Upper lobe of left lung (tissue), 4 donors: ENCODE data around the gene FEZ2.

Source experiments
- POLR2A ChIP-seq, 4 donors: fragments of 450-650 bp; IDR thresholded peaks; one replicate each; pipeline ENCODE4 v1.5.1; 2016 to 2017; ENCODE audit warnings: antibody characterized with exemption in 4 of 4, mild to moderate bottlenecking in 2 of 4
- TF ChIP-seq, protein P1 (sequence below), 6 experiments: fragments of 450-650 bp in 4 of 6; fragments of 200-600 bp in 2 of 6; sonication (generic) in 2 of 6; IDR thresholded peaks; one replicate each; pipeline ENCODE4 v1.5.1; 2016 to 2019; ENCODE audit warnings: antibody characterized with exemption in 6 of 6

DNA sequence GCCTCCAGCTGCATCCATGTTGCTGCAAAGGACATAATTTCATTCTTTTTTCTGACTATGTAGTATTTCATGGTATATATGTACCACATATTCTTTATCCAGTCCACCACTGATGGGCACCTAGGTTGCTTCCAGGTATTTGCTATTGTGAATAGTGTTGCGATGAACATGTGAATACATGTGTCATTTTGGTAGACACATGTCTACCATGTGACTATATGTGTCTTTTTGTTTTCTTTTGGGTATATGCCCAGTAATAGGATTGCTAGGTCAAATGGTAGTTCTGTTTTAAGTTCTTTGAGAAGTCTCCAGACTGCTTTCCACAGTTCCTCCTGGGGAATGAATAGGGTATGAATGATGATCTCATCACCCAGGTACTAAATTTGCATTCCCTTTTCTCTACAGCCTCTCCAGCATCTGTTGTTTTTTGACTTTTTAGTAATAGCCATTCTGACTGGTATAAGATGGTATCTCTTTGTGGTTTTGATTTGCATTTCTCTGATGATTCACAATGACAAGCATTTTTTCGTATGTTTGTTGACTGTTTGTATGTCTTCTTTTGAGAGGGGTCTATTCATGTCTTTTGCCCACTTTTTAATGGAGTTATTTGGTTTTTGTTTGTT is 35.6 kb upstream of the FEZ2 start:
- TF ChIP-seq, protein P1, sequence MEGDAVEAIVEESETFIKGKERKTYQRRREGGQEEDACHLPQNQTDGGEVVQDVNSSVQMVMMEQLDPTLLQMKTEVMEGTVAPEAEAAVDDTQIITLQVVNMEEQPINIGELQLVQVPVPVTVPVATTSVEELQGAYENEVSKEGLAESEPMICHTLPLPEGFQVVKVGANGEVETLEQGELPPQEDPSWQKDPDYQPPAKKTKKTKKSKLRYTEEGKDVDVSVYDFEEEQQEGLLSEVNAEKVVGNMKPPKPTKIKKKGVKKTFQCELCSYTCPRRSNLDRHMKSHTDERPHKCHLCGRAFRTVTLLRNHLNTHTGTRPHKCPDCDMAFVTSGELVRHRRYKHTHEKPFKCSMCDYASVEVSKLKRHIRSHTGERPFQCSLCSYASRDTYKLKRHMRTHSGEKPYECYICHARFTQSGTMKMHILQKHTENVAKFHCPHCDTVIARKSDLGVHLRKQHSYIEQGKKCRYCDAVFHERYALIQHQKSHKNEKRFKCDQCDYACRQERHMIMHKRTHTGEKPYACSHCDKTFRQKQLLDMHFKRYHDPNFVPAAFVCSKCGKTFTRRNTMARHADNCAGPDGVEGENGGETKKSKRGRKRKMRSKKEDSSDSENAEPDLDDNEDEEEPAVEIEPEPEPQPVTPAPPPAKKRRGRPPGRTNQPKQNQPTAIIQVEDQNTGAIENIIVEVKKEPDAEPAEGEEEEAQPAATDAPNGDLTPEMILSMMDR (IDR thresholded peaks at IDR 0.05), result no peak
- TF ChIP-seq POLR2A (IDR thresholded peaks at IDR 0.05), result no peak
